IPS-15b (cell line): ENCODE results near the gene TSPAN7.

Experiments used
- H3K27me3 ChIP-seq: one replicate; pipeline ENCODE4 v1.6.1; 2013; ENCODE audit warnings: low read length; ENCODE audit not compliant: control insufficient read depth, insufficient read depth
- H3K36me3 ChIP-seq: one replicate; pipeline ENCODE4 v1.6.1; 2013; ENCODE audit warnings: low read length; ENCODE audit not compliant: control insufficient read depth, insufficient read depth
- H3K4me1 ChIP-seq: one replicate; pipeline ENCODE4 v1.6.1; 2013; ENCODE audit warnings: mild to moderate bottlenecking, low read length; ENCODE audit not compliant: control insufficient read depth, insufficient read depth
- H3K4me3 ChIP-seq: one replicate; pipeline ENCODE4 v1.5.1; 2013; ENCODE audit warnings: low read depth, low read length
- H3K9ac ChIP-seq: one replicate; pipeline ENCODE4 v1.6.1; 2013; ENCODE audit warnings: low read depth, mild to moderate bottlenecking, low read length
- H3K9me3 ChIP-seq: one replicate; pipeline ENCODE4 v1.6.1; 2013; ENCODE audit warnings: mild to moderate bottlenecking, low read length; ENCODE audit not compliant: control insufficient read depth, insufficient read depth

TSPAN7 gene

GRCh38 chrX:38627683-38628082, 66.3 kb downstream of the TSPAN7 start:
- no peak overlapping the region for H3K9ac ChIP-seq
- no peaks in the 10 kb centered on the region for H3K27me3 ChIP-seq
- no peaks in the 10 kb centered on the region for H3K9me3 ChIP-seq
- no peaks in the 10 kb centered on the region for H3K36me3 ChIP-seq
- no peak overlapping the region for H3K4me3 ChIP-seq
- H3K4me1 ChIP-seq = no peaks in the 10 kb centered on the region

GRCh38 chrX:38628587-38628986, 67.2 kb downstream of the TSPAN7 start:
- Histone ChIP-seq H3K9me3 (no peaks in the 10 kb centered on the region), H3K4me1 (no peaks in the 10 kb centered on the region), H3K36me3 (no peaks in the 10 kb centered on the region), H3K4me3 (no peak overlapping the region), H3K27me3 (no peaks in the 10 kb centered on the region), H3K9ac (no peak overlapping the region)

- Histone ChIP-seq H3K27me3 (no peaks in the 10 kb centered on the region), H3K4me1 (no peaks in the 10 kb centered on the region), H3K36me3 (no peaks in the 10 kb centered on the region), H3K4me3 (no peak overlapping the region), H3K9ac (no peak overlapping the region), H3K9me3 (no peaks in the 10 kb centered on the region)
Measured at GRCh38 chrX:38632516-38632915, 71.2 kb downstream of the TSPAN7 start.

- Histone ChIP-seq H3K36me3 (no peaks in the 10 kb centered on the region), H3K27me3 (no peaks in the 10 kb centered on the region), H3K9ac (no peak overlapping the region), H3K4me1 (no peaks in the 10 kb centered on the region), H3K9me3 (no peaks in the 10 kb centered on the region), H3K4me3 (no peak overlapping the region)
Measured at GRCh38 chrX:38634665-38635064, 73.3 kb downstream of the TSPAN7 start.

GRCh38 chrX:38636949-38637819, 75.8 kb downstream of the TSPAN7 start:
- Histone ChIP-seq H3K4me3 (no peak overlapping the region), H3K4me1 (no peaks in the 10 kb centered on the region), H3K36me3 (no peaks in the 10 kb centered on the region), H3K27me3 (no peaks in the 10 kb centered on the region), H3K9me3 (no peaks in the 10 kb centered on the region), H3K9ac (no peak overlapping the region)

GRCh38 chrX:38638952-38639529, 77.7 kb downstream of the TSPAN7 start:
- H3K9ac ChIP-seq = no peak overlapping the region
- no peaks in the 10 kb centered on the region for H3K4me1 ChIP-seq

GRCh38 chrX:38639730-38640129, 78.4 kb downstream of the TSPAN7 start:
- no peaks in the 10 kb centered on the region for H3K36me3 ChIP-seq
- H3K9ac ChIP-seq = no peak overlapping the region
- H3K9me3 ChIP-seq = no peaks in the 10 kb centered on the region
- no peaks in the 10 kb centered on the region for H3K4me1 ChIP-seq
- H3K27me3 ChIP-seq = no peaks in the 10 kb centered on the region
- no peak overlapping the region for H3K4me3 ChIP-seq

More at GRCh38 chrX:38638952-38639529, 77.7 kb downstream of the TSPAN7 start:
- Histone ChIP-seq H3K27me3 (no peaks in the 10 kb centered on the region), H3K9me3 (no peaks in the 10 kb centered on the region), H3K36me3 (no peaks in the 10 kb centered on the region), H3K4me3 (no peak overlapping the region)

- no peak overlapping the region for H3K9ac ChIP-seq
- no peaks in the 10 kb centered on the region for H3K27me3 ChIP-seq
- no peaks in the 10 kb centered on the region for H3K9me3 ChIP-seq
- H3K4me3 ChIP-seq = no peak overlapping the region
- H3K36me3 ChIP-seq = no peaks in the 10 kb centered on the region
- no peaks in the 10 kb centered on the region for H3K4me1 ChIP-seq
Measured at GRCh38 chrX:38641197-38641596, 79.9 kb downstream of the TSPAN7 start.

GRCh38 chrX:38643903-38644302, 82.6 kb downstream of the TSPAN7 start:
- no peaks in the 10 kb centered on the region for H3K27me3 ChIP-seq
- H3K36me3 ChIP-seq = no peaks in the 10 kb centered on the region
- H3K9me3 ChIP-seq = no peaks in the 10 kb centered on the region
- H3K4me3 ChIP-seq = no peak overlapping the region
- no peaks in the 10 kb centered on the region for H3K4me1 ChIP-seq
- no peak overlapping the region for H3K9ac ChIP-seq

GRCh38 chrX:38646129-38646528, 84.8 kb downstream of the TSPAN7 start:
- H3K9me3 ChIP-seq = no peaks in the 10 kb centered on the region
- no peaks in the 10 kb centered on the region for H3K36me3 ChIP-seq
- H3K4me3 ChIP-seq = no peak overlapping the region
- H3K4me1 ChIP-seq = no peaks in the 10 kb centered on the region
- no peaks in the 10 kb centered on the region for H3K27me3 ChIP-seq
- H3K9ac ChIP-seq = no peak overlapping the region

- H3K4me1 ChIP-seq = no peaks in the 10 kb centered on the region
- H3K9me3 ChIP-seq = no peaks in the 10 kb centered on the region
- H3K4me3 ChIP-seq = no peak overlapping the region
- H3K27me3 ChIP-seq = no peaks in the 10 kb centered on the region
- H3K36me3 ChIP-seq = no peaks in the 10 kb centered on the region
- no peak overlapping the region for H3K9ac ChIP-seq
Measured at GRCh38 chrX:38649221-38649620, 87.9 kb downstream of the TSPAN7 start.
